Sigmoid colon (tissue), 7 donors: Measurements from ENCODE around the gene CDC34. TPM values are rescaled to one million over a fixed set of nuclear protein-coding genes. Genes with fewer than 3 reads are reported as not detected.

Source experiments
- DNase-seq: peaks from one replicate; pipeline ENCODE4 v3.0.0-alpha.2; 2019
- H3K27ac ChIP-seq, 4 donors: fragments of 200-600 bp; sonication (generic); one replicate each; pipeline ENCODE4 v1.5.1; 2016 to 2019; ENCODE audit warnings: mild to moderate bottlenecking in 1 of 4
- H3K27me3 ChIP-seq, 3 donors: fragments of 200-600 bp; sonication (generic); one replicate each; pipeline ENCODE4 v1.5.1; 2019; ENCODE audit warnings: mild to moderate bottlenecking in 1 of 3
- H3K36me3 ChIP-seq, 4 donors: fragments of 200-600 bp; sonication (generic); one replicate each; pipeline ENCODE4 v1.5.1; 2016 to 2019
- H3K4me1 ChIP-seq, 4 donors: fragments of 200-600 bp; sonication (generic); one replicate each; pipeline ENCODE4 v1.5.1; 2017 to 2019
- H3K4me3 ChIP-seq, 4 donors: fragments of 200-600 bp; sonication (generic); one replicate each; pipeline ENCODE4 v1.5.1; 2017 to 2019; ENCODE audit warnings: mild to moderate bottlenecking in 2 of 4, moderate library complexity in 1 of 4
- H3K9me3 ChIP-seq, 4 donors: fragments of 200-600 bp in 3 of 4; sonication (generic) in 3 of 4; one replicate each; pipeline versions ENCODE4 v1.5.1 to v1.6.1; 2013 to 2019
- EP300 ChIP-seq, 4 donors: sonication (generic); formaldehyde crosslinking; IDR thresholded peaks; one replicate each; pipeline ENCODE4 v1.6.1; 2017; ENCODE audit warnings: antibody characterized with exemption in 4 of 4
- POLR2A ChIP-seq, 2 donors: fragments of 450-650 bp; IDR thresholded peaks; one replicate each; pipeline ENCODE4 v1.6.1; 2016; ENCODE audit warnings: antibody characterized with exemption in 2 of 2, mild to moderate bottlenecking in 2 of 2, moderate library complexity in 2 of 2
- POLR2AphosphoS5 ChIP-seq, 4 donors: sonication (generic); formaldehyde crosslinking; IDR thresholded peaks; one replicate each; pipeline ENCODE4 v1.6.1; 2017; ENCODE audit warnings: antibody characterized with exemption in 4 of 4
- WGBS, 2 donors: extraction: QIAGEN DNeasy Blood & Tissue Kit; methylation state at CpG; one replicate each; pipeline ENCODE4 v1.1.7; 2013; 5-methylcytosine and 5-hydroxymethylcytosine counted together
- intact Hi-C: fragments of 100-400 bp; cut with DNase I; formaldehyde crosslinking; loops from one replicate; pipeline ENCODE4 v1.15.1; 2023
- polyA plus RNA-seq, 3 donors: library from polyadenylated mRNA; stranded (reverse); fragments of 200-250 nt; gene quantifications; one replicate each; pipeline ENCODE4 v1.2.3, GENCODE V29; 2013
- total RNA-seq, 4 donors: library from RNA; depleted of rRNA; stranded (reverse); fragments of >200 nt; gene quantifications; one replicate each; pipeline ENCODE4 v1.1.0, GENCODE V29; 2016
- TF ChIP-seq, protein P1 (sequence below), 4 experiments: fragments of 450-650 bp in 3 of 4; fragments of 200-600 bp in 1 of 4; IDR thresholded peaks; one replicate each; pipeline ENCODE4 v1.5.1; 2016 to 2019; ENCODE audit warnings: antibody characterized with exemption in 4 of 4, mild to moderate bottlenecking in 3 of 4, moderate library complexity in 2 of 4
- donor health status: healthy with polysubstance abuse.
- donor health status: Bipolar disorder and iron deficiency.
- donor health status: healthy.

The CDC34 gene
- total and polyA plus RNA-seq, 7 donors, result 74.9 to 152 (median 96.7) TPM

DNA sequence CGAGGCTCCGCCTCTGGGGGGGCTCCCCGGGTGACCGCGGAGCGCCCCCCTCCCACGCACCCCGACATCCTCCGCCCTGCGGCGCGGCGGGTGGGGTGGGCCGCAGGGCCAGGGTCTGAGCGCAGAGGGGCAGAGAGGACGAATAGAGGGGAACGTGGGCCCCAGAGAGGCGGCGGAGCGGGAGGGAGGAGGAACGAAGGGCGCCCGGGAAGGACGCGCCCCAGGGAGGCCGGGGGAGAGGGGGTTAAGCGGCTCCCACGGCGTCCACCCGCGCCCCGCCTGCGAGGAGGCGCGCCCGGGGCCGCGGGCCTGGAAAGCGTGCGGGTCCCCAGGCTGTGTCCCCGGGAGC lies 59.2 kb downstream of the CDC34 start:
- WGBS, 2 donors, result 9% methylated on average over 41 of the region's 41 CpGs
- Histone ChIP-seq H3K36me3 (no peaks in the 10 kb centered on the region), H3K9me3 (no peaks in the 10 kb centered on the region), H3K4me1 (peaks cover 0 to 27% (median 23%) of the 10 kb centered on the region in 4 donors), H3K27ac (no peak overlapping the region), H3K4me3 (no peak overlapping the region), H3K27me3 (peaks cover 33 to 77% (median 40%) of the 10 kb centered on the region in 3 donors)
- no peak for TF ChIP-seq EP300 (IDR thresholded peaks at IDR 0.05)
- TF ChIP-seq, protein P1, sequence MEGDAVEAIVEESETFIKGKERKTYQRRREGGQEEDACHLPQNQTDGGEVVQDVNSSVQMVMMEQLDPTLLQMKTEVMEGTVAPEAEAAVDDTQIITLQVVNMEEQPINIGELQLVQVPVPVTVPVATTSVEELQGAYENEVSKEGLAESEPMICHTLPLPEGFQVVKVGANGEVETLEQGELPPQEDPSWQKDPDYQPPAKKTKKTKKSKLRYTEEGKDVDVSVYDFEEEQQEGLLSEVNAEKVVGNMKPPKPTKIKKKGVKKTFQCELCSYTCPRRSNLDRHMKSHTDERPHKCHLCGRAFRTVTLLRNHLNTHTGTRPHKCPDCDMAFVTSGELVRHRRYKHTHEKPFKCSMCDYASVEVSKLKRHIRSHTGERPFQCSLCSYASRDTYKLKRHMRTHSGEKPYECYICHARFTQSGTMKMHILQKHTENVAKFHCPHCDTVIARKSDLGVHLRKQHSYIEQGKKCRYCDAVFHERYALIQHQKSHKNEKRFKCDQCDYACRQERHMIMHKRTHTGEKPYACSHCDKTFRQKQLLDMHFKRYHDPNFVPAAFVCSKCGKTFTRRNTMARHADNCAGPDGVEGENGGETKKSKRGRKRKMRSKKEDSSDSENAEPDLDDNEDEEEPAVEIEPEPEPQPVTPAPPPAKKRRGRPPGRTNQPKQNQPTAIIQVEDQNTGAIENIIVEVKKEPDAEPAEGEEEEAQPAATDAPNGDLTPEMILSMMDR (IDR thresholded peaks at IDR 0.05), result no peak
- no peak for TF ChIP-seq POLR2A (IDR thresholded peaks at IDR 0.05)
- TF ChIP-seq POLR2AphosphoS5 (IDR thresholded peaks at IDR 0.05), result no peak
- no peak for DNase-seq
- intact Hi-C loops, result no loop called here

DNA sequence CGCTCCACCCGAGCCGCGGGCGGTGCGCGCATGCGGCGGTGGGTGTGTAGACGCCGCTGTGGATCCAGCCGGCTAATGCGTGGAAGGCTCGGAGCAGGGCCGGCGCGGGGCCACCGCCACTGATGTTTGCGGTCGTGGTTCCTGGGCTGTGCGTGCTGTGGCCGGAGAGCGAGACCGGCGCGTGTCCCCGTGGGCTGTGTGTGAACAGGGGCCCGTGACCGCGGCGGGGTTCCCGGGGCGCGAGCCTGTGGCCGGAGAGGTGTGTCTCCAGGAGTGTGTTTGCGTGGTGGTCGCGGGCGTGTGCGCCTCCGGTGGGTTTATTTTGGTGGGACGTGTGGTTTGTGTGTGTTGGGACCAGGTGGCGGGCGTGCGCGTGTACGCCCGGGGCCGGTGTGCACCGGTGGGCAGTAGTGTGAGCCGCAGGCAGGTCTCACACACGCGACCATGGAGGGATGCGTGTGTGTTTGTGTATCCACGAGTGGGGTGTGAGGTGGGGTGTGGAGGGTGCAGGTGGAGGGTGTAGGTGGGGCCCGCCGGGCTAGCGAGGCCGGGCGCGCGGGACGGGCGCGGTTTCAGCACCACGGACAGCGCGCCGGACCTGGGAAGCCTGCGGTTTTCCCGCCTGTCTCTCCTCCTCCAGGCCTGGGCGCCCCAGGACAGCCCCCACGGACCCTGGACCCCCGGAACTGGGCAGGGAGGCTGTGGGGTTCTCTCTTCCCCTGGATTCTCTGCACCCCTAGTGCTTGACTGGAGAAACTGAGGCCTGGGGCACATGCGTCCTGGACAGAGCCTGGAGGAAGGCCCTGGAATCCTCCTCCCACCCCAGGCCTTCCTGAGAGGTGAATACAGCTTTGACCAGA lies 59.8 kb downstream of the CDC34 start:
- H3K36me3 ChIP-seq, result no peaks in the 10 kb centered on the region
- no peak for TF ChIP-seq POLR2AphosphoS5 (IDR thresholded peaks at IDR 0.05)
- TF ChIP-seq EP300 (IDR thresholded peaks at IDR 0.05), result no peak
- no peak for TF ChIP-seq POLR2A (IDR thresholded peaks at IDR 0.05)
- TF ChIP-seq, protein P1 (IDR thresholded peaks at IDR 0.05), result no peak
- no peak overlapping the region for H3K4me3 ChIP-seq
- intact Hi-C loops, result no loop called here
- WGBS, 2 donors, result 35 to 39% methylated on average over 75 of the region's 75 CpGs
- H3K4me1 ChIP-seq, result peaks cover 0 to 27% (median 23%) of the 10 kb centered on the region in 4 donors
- H3K27me3 ChIP-seq, result peaks cover 33 to 70% (median 40%) of the 10 kb centered on the region in 3 donors
- no peak for DNase-seq
- H3K9me3 ChIP-seq, result no peaks in the 10 kb centered on the region
- H3K27ac ChIP-seq, result no peak overlapping the region

Other genes with a start within 250 kb of the CDC34 start
- 1 to 10 TPM; 1.6 to 3.6 (median 2.3) TPM for gene PLPP2, start 240.4 kb upstream of the CDC34 start, total RNA-seq
- gene PLPP2, start 240.4 kb upstream of the CDC34 start, polyA plus RNA-seq, result 100 to 1,000 TPM in 1 of 3 donors, 10 to 100 TPM in 2; 22.2 to 111 (median 29.6) TPM
- 10 to 100 TPM; 11.4 to 31.9 (median 13.0) TPM for gene MIER2, start 187.0 kb upstream of the CDC34 start, total RNA-seq
- gene MIER2, start 187.0 kb upstream of the CDC34 start, polyA plus RNA-seq, result 10 to 100 TPM in 1 of 3 donors, 1 to 10 TPM in 2; 6.6 to 15.5 (median 7.4) TPM
- gene C2CD4C, start 122.6 kb upstream of the CDC34 start, total RNA-seq, result 1 to 10 TPM in 1 of 4 donors, under 1 TPM in 3; 0.55 to 1.2 (median 0.76) TPM
- under 1 TPM in 2 of 3 donors, not detected in 1; under 0.01 to 0.96 TPM for gene C2CD4C, start 122.6 kb upstream of the CDC34 start, polyA plus RNA-seq
- gene SHC2, start 70.7 kb upstream of the CDC34 start, total RNA-seq, result 10 to 100 TPM; 17.8 to 49.9 (median 24.9) TPM
- gene SHC2, start 70.7 kb upstream of the CDC34 start, polyA plus RNA-seq, result 10 to 100 TPM in 1 of 3 donors, 1 to 10 TPM in 2; 1.8 to 10.8 (median 9.3) TPM
- gene MADCAM1, start 35.3 kb upstream of the CDC34 start, total RNA-seq, result under 1 TPM in 3 of 4 donors, not detected in 1; 0.16 to 0.55 (median 0.27) TPM
- gene MADCAM1, start 35.3 kb upstream of the CDC34 start, polyA plus RNA-seq, result 1 to 10 TPM in 1 of 3 donors, under 1 TPM in 2; 0.46 to 6.3 (median 0.60) TPM
- 10 to 100 TPM; 36.3 to 78.8 (median 46.6) TPM for gene TPGS1, start 24.3 kb upstream of the CDC34 start, total RNA-seq
- 10 to 100 TPM; 14.3 to 23.6 (median 20.4) TPM for gene TPGS1, start 24.3 kb upstream of the CDC34 start, polyA plus RNA-seq
- gene GZMM, start 12.3 kb downstream of the CDC34 start, total RNA-seq, result under 1 TPM in 1 of 4 donors, not detected in 3; 0.49 TPM
- 10 to 100 TPM in 1 of 3 donors, not detected in 2; 11.2 TPM for gene GZMM, start 12.3 kb downstream of the CDC34 start, polyA plus RNA-seq
- gene BSG, start 40.8 kb downstream of the CDC34 start, total RNA-seq, result 100 to 1,000 TPM; 423 to 500 (median 482) TPM
- 100 to 1,000 TPM; 218 to 715 (median 309) TPM for gene BSG, start 40.8 kb downstream of the CDC34 start, polyA plus RNA-seq
- gene HCN2, start 58.1 kb downstream of the CDC34 start, total RNA-seq, result under 1 TPM in 3 of 4 donors, not detected in 1; 0.36 to 0.55 (median 0.54) TPM
- gene HCN2, start 58.1 kb downstream of the CDC34 start, polyA plus RNA-seq, result under 1 TPM in 2 of 3 donors, not detected in 1; 0.23 to 0.39 TPM
- gene POLRMT, start 101.8 kb downstream of the CDC34 start, total RNA-seq, result 10 to 100 TPM; 18.2 to 26.3 (median 22.3) TPM
- 10 to 100 TPM; 16.8 to 63.0 (median 30.3) TPM for gene POLRMT, start 101.8 kb downstream of the CDC34 start, polyA plus RNA-seq
- 1 to 10 TPM in 1 of 4 donors, under 1 TPM in 1, not detected in 2; 0.99 to 1.7 TPM for gene FGF22, start 108.1 kb downstream of the CDC34 start, total RNA-seq
- under 1 TPM in 1 of 3 donors, not detected in 2; 0.20 TPM for gene FGF22, start 108.1 kb downstream of the CDC34 start, polyA plus RNA-seq
- 10 to 100 TPM; 39.2 to 57.1 (median 55.5) TPM for gene RNF126, start 131.5 kb downstream of the CDC34 start, total RNA-seq
- gene RNF126, start 131.5 kb downstream of the CDC34 start, polyA plus RNA-seq, result 10 to 100 TPM; 33.5 to 58.8 (median 35.4) TPM
- gene FSTL3, start 144.6 kb downstream of the CDC34 start, total RNA-seq, result 100 to 1,000 TPM in 2 of 4 donors, 10 to 100 TPM in 2; 35.7 to 118 (median 107) TPM
- gene FSTL3, start 144.6 kb downstream of the CDC34 start, polyA plus RNA-seq, result 10 to 100 TPM in 1 of 3 donors, 1 to 10 TPM in 2; 1.6 to 17.8 (median 6.0) TPM
- not detected for gene PRSS57, start 163.7 kb downstream of the CDC34 start, total RNA-seq
- under 1 TPM in 1 of 3 donors, not detected in 2; 0.15 TPM for gene PRSS57, start 163.7 kb downstream of the CDC34 start, polyA plus RNA-seq
- 10 to 100 TPM; 30.4 to 91.4 (median 35.9) TPM for gene PALM, start 177.2 kb downstream of the CDC34 start, total RNA-seq
- gene PALM, start 177.2 kb downstream of the CDC34 start, polyA plus RNA-seq, result 10 to 100 TPM in 2 of 3 donors, 1 to 10 TPM in 1; 3.0 to 21.0 (median 12.5) TPM
- gene MISP, start 219.4 kb downstream of the CDC34 start, total RNA-seq, result under 1 TPM in 1 of 4 donors, not detected in 3; 0.36 TPM
- gene MISP, start 219.4 kb downstream of the CDC34 start, polyA plus RNA-seq, result 100 to 1,000 TPM; 266 to 456 (median 311) TPM